Activated naive CD8-positive, alpha-beta T cell (primary cell): ENCODE measurements around the gene AVPR1B.
"Not testable (repeated sequence)": the region's sequence is repeated elsewhere in the genome, so short reads cannot be mapped to it uniquely, and the experiment has no call there.

Experiments used
- H3K27ac Mint-ChIP-seq: one replicate; pipeline ENCODE4 v1.8.0; 2021; ENCODE audit warnings: mixed read lengths
- H3K27me3 Mint-ChIP-seq: one replicate; pipeline ENCODE4 v1.8.0; 2021; ENCODE audit warnings: mixed read lengths
- H3K36me3 Mint-ChIP-seq: one replicate; pipeline ENCODE4 v1.8.0; 2021; ENCODE audit warnings: mixed read lengths
- H3K4me1 Mint-ChIP-seq: one replicate; pipeline ENCODE4 v1.8.0; 2021; ENCODE audit warnings: low read depth, mixed read lengths
- H3K4me3 Mint-ChIP-seq: one replicate; pipeline ENCODE4 v1.8.0; 2021; ENCODE audit warnings: mild to moderate bottlenecking, mixed read lengths
- H3K9me3 Mint-ChIP-seq: one replicate; pipeline ENCODE4 v1.8.0; 2021; ENCODE audit warnings: low read depth, mixed read lengths

AVPR1B gene

GRCh38 chr1:206079135-206079534 is 38.1 kb downstream of the AVPR1B start:
- H3K27ac Mint-ChIP-seq = no peak overlapping the region
- H3K27me3 Mint-ChIP-seq = peaks cover 5% of the 10 kb centered on the region
- H3K36me3 Mint-ChIP-seq = no peaks in the 10 kb centered on the region
- H3K4me3 Mint-ChIP-seq = no peak overlapping the region
- peaks cover 17% of the 10 kb centered on the region for H3K4me1 Mint-ChIP-seq
- H3K9me3 Mint-ChIP-seq = no peaks in the 10 kb centered on the region

GRCh38 chr1:206075786-206076755 is 41.1 kb downstream of the AVPR1B start:
- Mint-ChIP-seq H3K36me3 (no peaks in the 10 kb centered on the region), H3K27ac (no peak overlapping the region), H3K4me3 (no peak overlapping the region), H3K9me3 (no peaks in the 10 kb centered on the region), H3K4me1 (peaks cover 15% of the 10 kb centered on the region), H3K27me3 (peaks cover 5% of the 10 kb centered on the region)

GRCh38 chr1:206074839-206075238 is 42.3 kb downstream of the AVPR1B start:
- peaks cover 5% of the 10 kb centered on the region for H3K27me3 Mint-ChIP-seq
- H3K9me3 Mint-ChIP-seq = no peaks in the 10 kb centered on the region
- no peak overlapping the region for H3K4me3 Mint-ChIP-seq
- H3K27ac Mint-ChIP-seq = no peak overlapping the region
- no peaks in the 10 kb centered on the region for H3K36me3 Mint-ChIP-seq
- H3K4me1 Mint-ChIP-seq = peaks cover 3% of the 10 kb centered on the region

GRCh38 chr1:206070627-206071304 is 46.4 kb downstream of the AVPR1B start:
- Mint-ChIP-seq H3K4me3 (no peak overlapping the region), H3K27me3 (peaks cover 3% of the 10 kb centered on the region)

GRCh38 chr1:206068314-206068713 is 48.9 kb downstream of the AVPR1B start:
- Mint-ChIP-seq H3K27me3 (no peaks in the 10 kb centered on the region), H3K4me3 (no peak overlapping the region), H3K9me3 (no peaks in the 10 kb centered on the region), H3K4me1 (peaks cover 8% of the 10 kb centered on the region), H3K27ac (no peak overlapping the region), H3K36me3 (no peaks in the 10 kb centered on the region)

More at GRCh38 chr1:206070627-206071304, 46.4 kb downstream of the AVPR1B start:
- H3K27ac Mint-ChIP-seq = no peak overlapping the region
- H3K36me3 Mint-ChIP-seq = no peaks in the 10 kb centered on the region
- H3K9me3 Mint-ChIP-seq = no peaks in the 10 kb centered on the region
- peaks cover 8% of the 10 kb centered on the region for H3K4me1 Mint-ChIP-seq

- Mint-ChIP-seq H3K9me3 (no peaks in the 10 kb centered on the region), H3K36me3 (no peaks in the 10 kb centered on the region), H3K4me3 (no peak overlapping the region), H3K27ac (no peak overlapping the region), H3K27me3 (peaks cover 2% of the 10 kb centered on the region), H3K4me1 (peaks cover 8% of the 10 kb centered on the region)
Observed at GRCh38 chr1:206067486-206068227, 49.5 kb downstream of the AVPR1B start.

GRCh38 chr1:206066479-206067171 is 50.6 kb downstream of the AVPR1B start:
- Mint-ChIP-seq H3K4me1 (peaks cover 8% of the 10 kb centered on the region), H3K36me3 (no peaks in the 10 kb centered on the region), H3K4me3 (no peak overlapping the region), H3K27ac (no peak overlapping the region), H3K27me3 (peaks cover 2% of the 10 kb centered on the region), H3K9me3 (no peaks in the 10 kb centered on the region)

GRCh38 chr1:206065547-206066145 is 51.5 kb downstream of the AVPR1B start:
- Mint-ChIP-seq H3K9me3 (no peaks in the 10 kb centered on the region), H3K4me3 (no peak overlapping the region), H3K36me3 (no peaks in the 10 kb centered on the region), H3K27ac (no peak overlapping the region), H3K4me1 (peaks cover 8% of the 10 kb centered on the region), H3K27me3 (peaks cover 2% of the 10 kb centered on the region)

- not testable (repeated sequence) for H3K9me3 Mint-ChIP-seq, H3K4me1 Mint-ChIP-seq
Observed at GRCh38 chr1:206064501-206064900, 52.7 kb downstream of the AVPR1B start.

GRCh38 chr1:206064001-206064400 is 53.2 kb downstream of the AVPR1B start:
- H3K27me3 Mint-ChIP-seq, H3K4me3 Mint-ChIP-seq, H3K36me3 Mint-ChIP-seq, H3K4me1 Mint-ChIP-seq, H3K27ac Mint-ChIP-seq, H3K9me3 Mint-ChIP-seq: not testable (repeated sequence)

More at GRCh38 chr1:206064501-206064900, 52.7 kb downstream of the AVPR1B start:
- H3K27ac Mint-ChIP-seq, H3K27me3 Mint-ChIP-seq, H3K36me3 Mint-ChIP-seq, H3K4me3 Mint-ChIP-seq: not testable (repeated sequence)

- Mint-ChIP-seq H3K27me3 (peaks cover 2% of the 10 kb centered on the region), H3K4me3 (no peak overlapping the region), H3K9me3 (no peaks in the 10 kb centered on the region), H3K27ac (no peak overlapping the region), H3K36me3 (no peaks in the 10 kb centered on the region), H3K4me1 (peaks cover 4% of the 10 kb centered on the region)
Observed at GRCh38 chr1:206062464-206062863, 54.7 kb downstream of the AVPR1B start.

- Mint-ChIP-seq H3K36me3 (no peaks in the 10 kb centered on the region), H3K4me3 (no peak overlapping the region), H3K27ac (no peak overlapping the region)
Observed at GRCh38 chr1:206060844-206061243, 56.3 kb downstream of the AVPR1B start.

More at GRCh38 chr1:206060844-206061243, 56.3 kb downstream of the AVPR1B start:
- Mint-ChIP-seq H3K4me1 (no peaks in the 10 kb centered on the region), H3K9me3 (no peaks in the 10 kb centered on the region), H3K27me3 (peaks cover 2% of the 10 kb centered on the region)
